Neural cell (in vitro differentiated cells): ENCODE data around the gene RMI2. TPM values are rescaled to one million over a fixed set of nuclear protein-coding genes. Genes with fewer than 3 reads are reported as not detected.

Experiments used
- H2AFZ ChIP-seq: fragments of 200-600, 300-800 bp; sonication (generic), shearing (Covaris generic); 2 replicates; pipeline ENCODE4 v1.6.0; 2014; ENCODE audit warnings: low read depth, mild to moderate bottlenecking, antibody characterized with exemption, low read length, moderate library complexity
- H3F3A ChIP-seq: fragments of 200-600 bp; shearing (Covaris generic); 2 replicates; pipeline ENCODE4 v1.6.1; 2016; ENCODE audit warnings: mild to moderate bottlenecking, moderate library complexity, mixed read lengths, antibody characterized with exemption, low read length; ENCODE audit not compliant: insufficient read depth, poor library complexity, severe bottlenecking
- H3K27ac ChIP-seq: fragments of 200-600, 300-800 bp; sonication (generic), shearing (Covaris generic); 2 replicates; pipeline ENCODE4 v1.5.1; 2014; ENCODE audit warnings: mild to moderate bottlenecking, low read length, moderate library complexity
- H3K27me3 ChIP-seq: fragments of 300-800, 200-600 bp; sonication (generic), shearing (Covaris generic); 2 replicates; pipeline ENCODE4 v1.6.0; 2014; ENCODE audit warnings: mild to moderate bottlenecking, low read depth, low read length, moderate library complexity; ENCODE audit not compliant: insufficient read depth
- H3K36me3 ChIP-seq: fragments of 300-800, 200-600 bp; sonication (generic), shearing (Covaris generic); 2 replicates; pipeline ENCODE4 v1.5.1; 2014; ENCODE audit warnings: mild to moderate bottlenecking, antibody characterized with exemption, low read length, moderate library complexity; ENCODE audit not compliant: insufficient read depth
- H3K4me2 ChIP-seq: fragments of 300-800, 200-600 bp; sonication (generic), shearing (Covaris generic); 2 replicates; pipeline ENCODE4 v1.6.0; 2014; ENCODE audit warnings: mild to moderate bottlenecking, low read length
- H3K4me3 ChIP-seq: fragments of 300-800, 200-600 bp; sonication (generic), shearing (Covaris generic); 2 replicates; pipeline ENCODE4 v1.5.1; 2014; ENCODE audit warnings: mild to moderate bottlenecking, low read length, moderate library complexity
- H3K79me2 ChIP-seq: fragments of 200-600 bp; shearing (Covaris generic); replicated peaks from 2 replicates; pipeline ENCODE4 v1.6.0; 2014; ENCODE audit warnings: mild to moderate bottlenecking, low read length, moderate library complexity; ENCODE audit not compliant: insufficient read depth
- H3K9ac ChIP-seq: fragments of 300-800, 200-600 bp; sonication (generic), shearing (Covaris generic); 2 replicates; pipeline ENCODE4 v1.6.1; 2016; ENCODE audit warnings: mild to moderate bottlenecking, low read length, mixed read lengths
- H3K9me2 ChIP-seq: fragments of 200-600 bp; shearing (Covaris generic); 2 replicates; pipeline ENCODE4 v1.6.1; 2016; ENCODE audit warnings: mild to moderate bottlenecking, low read length, mixed read lengths; ENCODE audit not compliant: insufficient read depth
- H3K9me3 ChIP-seq: fragments of 200-600, 300-800 bp; sonication (generic), shearing (Covaris generic); 2 replicates; pipeline ENCODE4 v1.6.1; 2016; ENCODE audit warnings: mild to moderate bottlenecking, mixed run types, low read length, moderate library complexity, mixed read lengths
- H4K20me1 ChIP-seq: fragments of 200-600 bp; shearing (Covaris generic); 2 replicates; pipeline ENCODE4 v1.6.1; 2016; ENCODE audit warnings: mild to moderate bottlenecking, mixed run types; ENCODE audit not compliant: insufficient read depth
- EP300 ChIP-seq: fragments of 450-650 bp; conservative IDR thresholded peaks from 2 replicates; pipeline ENCODE4 v1.6.1; 2014; ENCODE audit warnings: antibody characterized with exemption, mild to moderate bottlenecking, moderate library complexity; ENCODE audit not compliant: poor library complexity, severe bottlenecking
- EZH2 ChIP-seq: fragments of 200-600, 300-800 bp; shearing (Covaris generic), sonication (generic); IDR thresholded peaks from 2 replicates; pipeline ENCODE4 v1.6.1; 2014; ENCODE audit warnings: antibody characterized with exemption, low read length, borderline replicate concordance, mild to moderate bottlenecking; ENCODE audit not compliant: insufficient read depth, poor library complexity, severe bottlenecking
- MXI1 ChIP-seq: fragments of 450-650 bp; conservative IDR thresholded peaks from 2 replicates; pipeline ENCODE4 v1.6.1; 2014; ENCODE audit warnings: antibody characterized with exemption, mild to moderate bottlenecking; ENCODE audit not compliant: poor library complexity, severe bottlenecking
- POLR2AphosphoS5 ChIP-seq: IDR thresholded peaks from 2 replicates; pipeline ENCODE4 v1.6.1; 2012
- RAD21 ChIP-seq: fragments of 450-650 bp; conservative IDR thresholded peaks from 2 replicates; pipeline ENCODE4 v1.6.1; 2014; ENCODE audit warnings: antibody characterized with exemption, mild to moderate bottlenecking, moderate library complexity
- SMC3 ChIP-seq: fragments of 450-650 bp; conservative IDR thresholded peaks from 2 replicates; pipeline ENCODE4 v1.6.1; 2014; ENCODE audit warnings: antibody characterized with exemption, mild to moderate bottlenecking, moderate library complexity; ENCODE audit not compliant: poor library complexity
- TAF1 ChIP-seq: IDR thresholded peaks from 2 replicates; pipeline ENCODE4 v1.6.1; 2012; ENCODE audit warnings: low read depth
- polyA plus RNA-seq: library from polyadenylated mRNA; depleted of rRNA; stranded (reverse); fragments of >200 nt; gene quantifications from 2 replicates; pipeline ENCODE4 v1.2.3, GENCODE V29; 2014
- TF ChIP-seq, protein P1 (sequence below): IDR thresholded peaks from 2 replicates; pipeline ENCODE4 v1.6.1; 2012; ENCODE audit warnings: borderline replicate concordance
- TF ChIP-seq, protein P2 (sequence below): fragments of 450-650 bp; IDR thresholded peaks from 2 replicates; pipeline ENCODE4 v1.5.1; 2014; ENCODE audit warnings: antibody characterized with exemption, mild to moderate bottlenecking, moderate library complexity; ENCODE audit not compliant: poor library complexity, severe bottlenecking

Gene RMI2
- polyA plus RNA-seq, 1 donor from 2014 or later, result 0.48 TPM

DNA sequence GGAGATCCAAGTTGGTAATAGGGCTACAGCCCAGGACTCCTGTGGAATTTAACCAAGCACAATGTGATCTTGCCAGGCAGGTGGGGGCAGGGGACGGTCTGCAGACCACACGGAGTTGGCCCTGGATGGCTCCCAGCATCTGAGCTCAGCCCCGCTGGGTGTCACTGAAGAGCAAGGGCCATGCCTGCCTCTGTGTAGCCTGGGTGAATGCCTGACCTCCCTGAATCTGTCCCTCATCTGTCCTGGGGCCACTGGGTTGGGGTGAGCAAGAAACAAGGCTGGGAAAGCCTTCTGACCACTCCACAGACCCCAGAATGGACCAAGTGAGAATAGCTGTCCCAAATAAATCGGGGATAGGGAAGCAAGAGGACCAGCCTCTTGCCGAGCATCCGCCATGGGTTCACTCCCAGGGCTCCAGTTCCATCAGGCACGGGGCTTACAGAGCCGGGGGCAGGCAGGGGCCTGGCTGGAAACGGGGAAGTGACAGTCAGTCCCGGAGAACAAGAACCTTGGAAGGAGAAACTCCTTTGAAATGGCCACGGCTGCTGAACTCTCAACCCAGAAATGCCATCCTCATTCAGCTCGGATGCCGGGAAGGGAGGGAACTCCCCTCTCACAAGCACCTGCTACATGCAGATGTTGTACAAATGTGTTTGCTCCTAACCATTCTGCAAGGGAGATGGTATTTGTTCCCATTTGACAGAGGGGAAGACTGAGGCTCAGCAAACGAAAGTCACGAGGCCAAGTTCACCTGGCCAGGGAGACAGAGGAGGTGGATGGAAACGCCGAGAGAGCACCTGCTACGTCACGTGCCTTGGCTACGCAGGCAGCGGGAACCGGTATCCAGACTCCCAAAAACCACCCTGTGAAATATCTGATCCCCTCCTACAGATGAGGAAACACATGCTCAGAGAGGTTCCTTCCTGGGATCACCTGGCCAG is 50.0 kb downstream of the RMI2 start:
- H3K27me3 ChIP-seq, result no peaks in the 10 kb centered on the region
- no peak overlapping the region for H3K4me3 ChIP-seq
- H3K27ac ChIP-seq, result no peak overlapping the region
- no peaks in the 10 kb centered on the region for H3K36me3 ChIP-seq
- TF ChIP-seq MXI1, result no peak
- TF ChIP-seq, protein P1, sequence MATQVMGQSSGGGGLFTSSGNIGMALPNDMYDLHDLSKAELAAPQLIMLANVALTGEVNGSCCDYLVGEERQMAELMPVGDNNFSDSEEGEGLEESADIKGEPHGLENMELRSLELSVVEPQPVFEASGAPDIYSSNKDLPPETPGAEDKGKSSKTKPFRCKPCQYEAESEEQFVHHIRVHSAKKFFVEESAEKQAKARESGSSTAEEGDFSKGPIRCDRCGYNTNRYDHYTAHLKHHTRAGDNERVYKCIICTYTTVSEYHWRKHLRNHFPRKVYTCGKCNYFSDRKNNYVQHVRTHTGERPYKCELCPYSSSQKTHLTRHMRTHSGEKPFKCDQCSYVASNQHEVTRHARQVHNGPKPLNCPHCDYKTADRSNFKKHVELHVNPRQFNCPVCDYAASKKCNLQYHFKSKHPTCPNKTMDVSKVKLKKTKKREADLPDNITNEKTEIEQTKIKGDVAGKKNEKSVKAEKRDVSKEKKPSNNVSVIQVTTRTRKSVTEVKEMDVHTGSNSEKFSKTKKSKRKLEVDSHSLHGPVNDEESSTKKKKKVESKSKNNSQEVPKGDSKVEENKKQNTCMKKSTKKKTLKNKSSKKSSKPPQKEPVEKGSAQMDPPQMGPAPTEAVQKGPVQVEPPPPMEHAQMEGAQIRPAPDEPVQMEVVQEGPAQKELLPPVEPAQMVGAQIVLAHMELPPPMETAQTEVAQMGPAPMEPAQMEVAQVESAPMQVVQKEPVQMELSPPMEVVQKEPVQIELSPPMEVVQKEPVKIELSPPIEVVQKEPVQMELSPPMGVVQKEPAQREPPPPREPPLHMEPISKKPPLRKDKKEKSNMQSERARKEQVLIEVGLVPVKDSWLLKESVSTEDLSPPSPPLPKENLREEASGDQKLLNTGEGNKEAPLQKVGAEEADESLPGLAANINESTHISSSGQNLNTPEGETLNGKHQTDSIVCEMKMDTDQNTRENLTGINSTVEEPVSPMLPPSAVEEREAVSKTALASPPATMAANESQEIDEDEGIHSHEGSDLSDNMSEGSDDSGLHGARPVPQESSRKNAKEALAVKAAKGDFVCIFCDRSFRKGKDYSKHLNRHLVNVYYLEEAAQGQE, result no peak
- no peak for TF ChIP-seq RAD21
- TF ChIP-seq EZH2, result no peak
- TF ChIP-seq, protein P2, sequence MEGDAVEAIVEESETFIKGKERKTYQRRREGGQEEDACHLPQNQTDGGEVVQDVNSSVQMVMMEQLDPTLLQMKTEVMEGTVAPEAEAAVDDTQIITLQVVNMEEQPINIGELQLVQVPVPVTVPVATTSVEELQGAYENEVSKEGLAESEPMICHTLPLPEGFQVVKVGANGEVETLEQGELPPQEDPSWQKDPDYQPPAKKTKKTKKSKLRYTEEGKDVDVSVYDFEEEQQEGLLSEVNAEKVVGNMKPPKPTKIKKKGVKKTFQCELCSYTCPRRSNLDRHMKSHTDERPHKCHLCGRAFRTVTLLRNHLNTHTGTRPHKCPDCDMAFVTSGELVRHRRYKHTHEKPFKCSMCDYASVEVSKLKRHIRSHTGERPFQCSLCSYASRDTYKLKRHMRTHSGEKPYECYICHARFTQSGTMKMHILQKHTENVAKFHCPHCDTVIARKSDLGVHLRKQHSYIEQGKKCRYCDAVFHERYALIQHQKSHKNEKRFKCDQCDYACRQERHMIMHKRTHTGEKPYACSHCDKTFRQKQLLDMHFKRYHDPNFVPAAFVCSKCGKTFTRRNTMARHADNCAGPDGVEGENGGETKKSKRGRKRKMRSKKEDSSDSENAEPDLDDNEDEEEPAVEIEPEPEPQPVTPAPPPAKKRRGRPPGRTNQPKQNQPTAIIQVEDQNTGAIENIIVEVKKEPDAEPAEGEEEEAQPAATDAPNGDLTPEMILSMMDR, result no peak
- no peak for TF ChIP-seq POLR2AphosphoS5
- no peak for TF ChIP-seq TAF1
- TF ChIP-seq SMC3, result no peak
- no peak for TF ChIP-seq EP300
- no peak overlapping the region for H3K4me2 ChIP-seq
- H2AFZ ChIP-seq, result no peak overlapping the region
- no peaks in the 10 kb centered on the region for H3K79me2 ChIP-seq
- no peaks in the 10 kb centered on the region for H3F3A ChIP-seq
- no peaks in the 10 kb centered on the region for H4K20me1 ChIP-seq
- H3K9ac ChIP-seq, result no peak overlapping the region
- no peaks in the 10 kb centered on the region for H3K9me3 ChIP-seq
- H3K9me2 ChIP-seq, result no peaks in the 10 kb centered on the region

DNA sequence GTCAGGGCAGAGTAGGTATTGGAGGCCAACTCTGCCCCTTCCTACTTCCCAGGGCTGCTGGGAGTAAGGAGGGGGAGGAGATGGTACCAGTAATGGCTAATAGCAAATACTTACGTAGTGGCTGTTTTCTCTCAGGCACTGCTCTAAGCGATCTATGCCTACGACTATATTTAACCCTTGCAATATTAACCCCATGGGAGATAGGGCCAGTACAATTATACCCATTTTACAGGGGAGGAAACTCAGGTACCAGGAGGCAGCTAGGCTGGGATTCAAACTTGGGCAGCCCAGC is 50.6 kb downstream of the RMI2 start:
- no peaks in the 10 kb centered on the region for H3K36me3 ChIP-seq
- H3K4me2 ChIP-seq, result no peak overlapping the region
- no peak overlapping the region for H2AFZ ChIP-seq
- H3K9me2 ChIP-seq, result no peaks in the 10 kb centered on the region
- no peaks in the 10 kb centered on the region for H3K79me2 ChIP-seq
- no peak overlapping the region for H3K4me3 ChIP-seq
- no peak overlapping the region for H3K27ac ChIP-seq
- H3K9ac ChIP-seq, result no peak overlapping the region
- no peaks in the 10 kb centered on the region for H4K20me1 ChIP-seq
- H3K27me3 ChIP-seq, result no peaks in the 10 kb centered on the region
- H3F3A ChIP-seq, result no peaks in the 10 kb centered on the region
- no peaks in the 10 kb centered on the region for H3K9me3 ChIP-seq
- no peak for TF ChIP-seq TAF1
- no peak for TF ChIP-seq EZH2
